ENCODE results near the gene SLC45A3.

- TF ChIP-seq, protein P1, sequence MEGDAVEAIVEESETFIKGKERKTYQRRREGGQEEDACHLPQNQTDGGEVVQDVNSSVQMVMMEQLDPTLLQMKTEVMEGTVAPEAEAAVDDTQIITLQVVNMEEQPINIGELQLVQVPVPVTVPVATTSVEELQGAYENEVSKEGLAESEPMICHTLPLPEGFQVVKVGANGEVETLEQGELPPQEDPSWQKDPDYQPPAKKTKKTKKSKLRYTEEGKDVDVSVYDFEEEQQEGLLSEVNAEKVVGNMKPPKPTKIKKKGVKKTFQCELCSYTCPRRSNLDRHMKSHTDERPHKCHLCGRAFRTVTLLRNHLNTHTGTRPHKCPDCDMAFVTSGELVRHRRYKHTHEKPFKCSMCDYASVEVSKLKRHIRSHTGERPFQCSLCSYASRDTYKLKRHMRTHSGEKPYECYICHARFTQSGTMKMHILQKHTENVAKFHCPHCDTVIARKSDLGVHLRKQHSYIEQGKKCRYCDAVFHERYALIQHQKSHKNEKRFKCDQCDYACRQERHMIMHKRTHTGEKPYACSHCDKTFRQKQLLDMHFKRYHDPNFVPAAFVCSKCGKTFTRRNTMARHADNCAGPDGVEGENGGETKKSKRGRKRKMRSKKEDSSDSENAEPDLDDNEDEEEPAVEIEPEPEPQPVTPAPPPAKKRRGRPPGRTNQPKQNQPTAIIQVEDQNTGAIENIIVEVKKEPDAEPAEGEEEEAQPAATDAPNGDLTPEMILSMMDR (IDR thresholded peaks at IDR 0.05): peak in 5 of 7 experiments; percentile 52 to 87 (median 72)
- no peak for TF ChIP-seq EP300 (IDR thresholded peaks at IDR 0.05)
These were observed 48.3 kb downstream of the SLC45A3 start, which contains the start of gene ELK4 for GRCh38 chr1:205631768-205632668.

Measured in stomach (tissue), 4 donors.